MM.1S (cell line): ENCODE results near the gene APOO.

Experiments used
- CTCF ChIP-seq: fragments of 300-600 bp; sonication (generic); IDR thresholded peaks from 2 replicates; pipeline ENCODE4 v1.5.1; 2016; ENCODE audit warnings: antibody characterized with exemption, low read length, mixed read lengths
- EZH2 ChIP-seq: fragments of 300-600 bp; sonication (generic); optimal IDR thresholded peaks from 2 replicates; pipeline ENCODE3; 2017; ENCODE audit warnings: low read depth, mild to moderate bottlenecking, antibody characterized with exemption, low read length, mixed read lengths

GRCh38 chrX:23799469-23800065, 108.2 kb downstream of the APOO start:
- TF ChIP-seq CTCF (no peak), EZH2 (no peak)
